ENCODE data around the gene FBH1. TPM values are rescaled to one million over a fixed set of nuclear protein-coding genes. Genes with fewer than 3 reads are reported as not detected.
"Not testable (repeated sequence)": the region's sequence is repeated elsewhere in the genome, so short reads cannot be mapped to it uniquely, and the experiment has no call there.

FBH1 gene
- total RNA-seq, 2 donors from 2014 or later, result 30.9 to 63.6 TPM

- no peaks in the 10 kb centered on the region for H3K4me1 ChIP-seq
- no peak for ATAC-seq
- peaks cover 15 to 25% of the 10 kb centered on the region in 2 donors for H3K36me3 ChIP-seq (replicated peaks in 1 of 2; ENCODE audit: insufficient read depth in 1 of 2, low read depth in 2 of 2)
- intact Hi-C loops (cut with DNase I), result no loop called here
- 85 to 94% methylated on average over 5 of the region's 5 CpGs for WGBS, 2 donors
- no peaks in the 10 kb centered on the region for H3K27me3 ChIP-seq
- no peak overlapping the region for H3K27ac ChIP-seq
- H3K4me3 ChIP-seq, result no peak overlapping the region
- H3K9me3 ChIP-seq, result no peaks in the 10 kb centered on the region
- TF ChIP-seq CTCF (IDR thresholded peaks at IDR 0.05), result no peak
- no peak for TF ChIP-seq POLR2A (IDR thresholded peaks at IDR 0.05)
- DNase-seq, result no peak
Observed at GRCh38 chr10:5906651-5907050, 16.6 kb downstream of the FBH1 start.

- H3K27ac ChIP-seq; H3K27me3 ChIP-seq; H3K4me3 ChIP-seq; intact Hi-C loops (cut with DNase I); H3K9me3 ChIP-seq; H3K4me1 ChIP-seq; DNase-seq; ATAC-seq: not testable (repeated sequence)
- H3K36me3 ChIP-seq (replicated peaks in 1 of 2; ENCODE audit: insufficient read depth in 1 of 2, low read depth in 2 of 2), result peaks cover 15 to 27% of the 10 kb centered on the region in 2 donors
- 87 to 89% methylated on average over 7 of the region's 7 CpGs for WGBS, 2 donors
Observed at GRCh38 chr10:5908676-5909075, 18.6 kb downstream of the FBH1 start.

- intact Hi-C loops (cut with DNase I), result no loop called here
- H3K9me3 ChIP-seq, result no peaks in the 10 kb centered on the region
- H3K27ac ChIP-seq, result no peak overlapping the region
- no peak for TF ChIP-seq CTCF (IDR thresholded peaks at IDR 0.05)
- no peak for TF ChIP-seq POLR2A (IDR thresholded peaks at IDR 0.05)
- no peaks in the 10 kb centered on the region for H3K4me1 ChIP-seq
- DNase-seq (no peak), ATAC-seq (no peak)
- H3K36me3 ChIP-seq (replicated peaks in 1 of 2; ENCODE audit: insufficient read depth in 1 of 2, low read depth in 2 of 2), result peaks cover 21 to 36% of the 10 kb centered on the region in 2 donors
- 84 to 91% methylated on average over 17 to 18 of the region's 18 CpGs for WGBS, 2 donors
- H3K4me3 ChIP-seq, result no peak overlapping the region
- no peaks in the 10 kb centered on the region for H3K27me3 ChIP-seq
Observed at GRCh38 chr10:5910323-5911100, 20.5 kb downstream of the FBH1 start.

GRCh38 chr10:5911670-5912069, 21.6 kb downstream of the FBH1 start:
- peaks cover 21 to 43% of the 10 kb centered on the region in 2 donors for H3K36me3 ChIP-seq (replicated peaks in 1 of 2; ENCODE audit: insufficient read depth in 1 of 2, low read depth in 2 of 2)

GRCh38 chr10:5913736-5914135, 23.7 kb downstream of the FBH1 start:
- Histone ChIP-seq H3K4me1 (no peaks in the 10 kb centered on the region), H3K9me3 (no peaks in the 10 kb centered on the region), H3K36me3 (replicated peaks in 1 of 2; ENCODE audit: insufficient read depth in 1 of 2, low read depth in 2 of 2) (peaks cover 25 to 54% of the 10 kb centered on the region in 2 donors), H3K27me3 (no peaks in the 10 kb centered on the region), H3K4me3 (no peak overlapping the region), H3K27ac (no peak overlapping the region)
- intact Hi-C loops (cut with DNase I), result no loop called here
- DNase-seq, result no peak
- 93 to 94% methylated on average over 4 of the region's 4 CpGs for WGBS, 2 donors
- TF ChIP-seq CTCF (IDR thresholded peaks at IDR 0.05) (no peak), POLR2A (IDR thresholded peaks at IDR 0.05) (no peak)
- no peak for ATAC-seq

More at GRCh38 chr10:5911670-5912069, 21.6 kb downstream of the FBH1 start:
- intact Hi-C loops (cut with DNase I), result no loop called here
- Histone ChIP-seq H3K27ac (no peak overlapping the region), H3K4me3 (no peak overlapping the region), H3K27me3 (no peaks in the 10 kb centered on the region), H3K4me1 (no peaks in the 10 kb centered on the region), H3K9me3 (no peaks in the 10 kb centered on the region)
- ATAC-seq, result no peak
- DNase-seq, result no peak
- no peak for TF ChIP-seq CTCF (IDR thresholded peaks at IDR 0.05)
- no peak for TF ChIP-seq POLR2A (IDR thresholded peaks at IDR 0.05)
- 94 to 95% methylated on average over 4 of the region's 4 CpGs for WGBS, 2 donors

Measured in body of pancreas (tissue), 4 donors.